NCI-H2196 (cell line): Measurements from ENCODE around the gene CR1L.
"Not testable (repeated sequence)": the region's sequence is repeated elsewhere in the genome, so short reads cannot be mapped to it uniquely, and the experiment has no call there.

ENCODE experiments used
- DNase-seq: peaks from one replicate; lab custom pipeline; 2025; ENCODE audit not compliant: unreplicated experiment; lab: John Stamatoyannopoulos, UW

The CR1L gene

GRCh38 chr1:207676153-207676552, 31.2 kb downstream of the CR1L start:
- DNase-seq: no peak

DNA sequence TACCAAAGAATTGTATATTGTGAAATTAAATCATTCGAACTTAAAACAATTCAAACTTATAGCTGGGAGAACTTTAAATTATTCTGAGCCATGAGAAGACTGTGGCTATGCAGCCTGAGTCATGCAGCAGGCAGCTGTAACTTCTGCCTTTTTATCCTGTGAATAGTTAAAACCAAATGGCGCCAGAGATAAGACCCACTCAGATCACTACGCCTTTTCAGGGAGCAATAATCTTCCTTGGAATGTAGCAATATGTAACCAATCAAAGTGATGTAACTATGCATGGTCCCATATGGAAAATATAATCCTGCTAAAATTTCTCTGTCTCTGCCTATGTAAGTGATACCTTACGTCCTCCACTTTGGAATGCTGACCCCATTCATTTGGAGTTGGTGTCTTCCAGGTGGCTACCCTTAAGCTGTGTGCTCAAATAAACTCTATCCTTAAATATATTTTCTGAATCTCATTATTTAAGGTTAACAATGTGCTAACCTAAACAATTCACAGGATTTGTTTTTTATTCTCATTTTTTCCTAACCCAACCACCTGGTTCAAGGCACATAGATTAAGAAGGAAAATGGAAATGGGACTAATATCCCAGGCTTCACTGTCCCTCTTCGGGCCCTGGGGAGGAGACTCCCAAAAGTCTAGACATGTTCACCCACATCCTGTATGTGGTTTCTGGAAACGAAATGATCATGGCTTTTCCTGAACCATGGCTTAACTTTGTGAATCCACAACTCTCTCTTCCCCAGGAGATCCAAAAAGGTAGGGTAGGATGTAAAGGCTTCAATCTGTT, 35.9 kb downstream of the CR1L start:
- DNase-seq: not testable (repeated sequence)

DNA sequence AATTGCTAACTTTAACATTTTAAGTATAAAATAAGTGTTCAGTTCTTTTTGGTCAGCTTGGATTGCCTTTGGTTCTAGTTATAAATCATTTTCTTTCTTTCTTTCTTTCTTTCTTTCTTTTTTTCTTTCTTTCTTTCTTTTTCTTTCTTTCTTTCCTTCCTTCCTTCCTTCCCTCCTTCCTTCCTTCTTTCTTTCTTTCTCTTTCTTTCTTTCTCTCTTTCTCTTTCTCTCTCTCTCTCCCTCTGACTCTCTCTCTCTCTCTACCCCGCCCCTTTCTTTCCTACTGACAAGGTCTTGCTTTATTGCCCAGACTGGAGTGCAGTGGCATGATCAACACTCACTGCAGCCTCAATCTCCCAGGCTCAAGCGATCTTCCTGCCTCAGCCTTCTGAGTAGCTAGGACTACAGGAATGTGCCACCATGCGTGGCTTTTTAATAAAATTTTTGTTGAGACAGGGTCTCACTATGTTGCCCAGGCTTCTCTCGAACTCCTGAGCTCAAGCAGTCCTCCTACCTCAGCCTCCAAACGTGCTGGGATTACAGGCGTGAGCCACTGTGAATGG, 38.0 kb downstream of the CR1L start:
- not testable (repeated sequence) for DNase-seq

DNA sequence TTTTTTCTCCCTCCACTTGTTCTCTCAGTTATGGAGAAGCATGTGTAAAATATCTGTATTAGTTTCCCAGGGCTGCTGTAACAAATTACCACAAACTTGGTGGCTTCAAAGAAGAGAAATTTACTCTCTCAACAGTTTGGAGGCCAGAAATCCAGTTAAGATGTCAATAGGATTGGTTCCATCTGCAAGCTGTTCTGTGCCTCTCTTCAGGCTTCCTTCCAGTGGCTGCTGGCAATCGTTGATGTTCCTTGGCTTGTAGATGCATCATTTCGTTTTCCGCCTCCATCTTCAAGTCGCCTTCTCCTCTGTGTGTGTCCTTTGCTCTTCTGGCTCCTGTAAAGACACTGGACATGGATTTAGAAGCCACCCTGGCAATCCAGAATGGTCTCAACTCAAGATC, 45.6 kb downstream of the CR1L start:
- not testable (repeated sequence) for DNase-seq

DNA sequence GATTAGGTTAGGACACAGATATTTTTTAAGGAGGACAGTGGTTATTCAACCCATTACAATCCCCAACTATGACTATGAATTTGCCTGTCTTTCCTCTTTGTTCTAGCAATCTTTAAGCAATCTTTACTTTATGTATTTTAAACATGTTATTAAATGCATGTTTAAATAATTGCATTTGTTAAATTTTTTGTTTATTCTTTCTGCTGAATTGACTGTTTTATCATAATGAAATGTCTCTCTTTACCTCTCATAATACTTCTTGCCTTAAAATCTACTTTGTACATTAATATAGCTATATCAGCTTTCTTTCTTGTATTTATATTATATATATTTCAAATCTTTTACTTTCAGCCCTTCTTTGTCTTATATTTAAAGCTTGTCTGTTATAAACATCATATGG, 46.1 kb downstream of the CR1L start:
- no peak for DNase-seq

- DNase-seq: no peak
Measured at GRCh38 chr1:207691841-207692240, 46.9 kb downstream of the CR1L start.

- DNase-seq: not testable (repeated sequence)
Measured at GRCh38 chr1:207692291-207692690, 47.4 kb downstream of the CR1L start.

- no peak for DNase-seq
Measured at GRCh38 chr1:207695891-207696290, 51.0 kb downstream of the CR1L start.

DNA sequence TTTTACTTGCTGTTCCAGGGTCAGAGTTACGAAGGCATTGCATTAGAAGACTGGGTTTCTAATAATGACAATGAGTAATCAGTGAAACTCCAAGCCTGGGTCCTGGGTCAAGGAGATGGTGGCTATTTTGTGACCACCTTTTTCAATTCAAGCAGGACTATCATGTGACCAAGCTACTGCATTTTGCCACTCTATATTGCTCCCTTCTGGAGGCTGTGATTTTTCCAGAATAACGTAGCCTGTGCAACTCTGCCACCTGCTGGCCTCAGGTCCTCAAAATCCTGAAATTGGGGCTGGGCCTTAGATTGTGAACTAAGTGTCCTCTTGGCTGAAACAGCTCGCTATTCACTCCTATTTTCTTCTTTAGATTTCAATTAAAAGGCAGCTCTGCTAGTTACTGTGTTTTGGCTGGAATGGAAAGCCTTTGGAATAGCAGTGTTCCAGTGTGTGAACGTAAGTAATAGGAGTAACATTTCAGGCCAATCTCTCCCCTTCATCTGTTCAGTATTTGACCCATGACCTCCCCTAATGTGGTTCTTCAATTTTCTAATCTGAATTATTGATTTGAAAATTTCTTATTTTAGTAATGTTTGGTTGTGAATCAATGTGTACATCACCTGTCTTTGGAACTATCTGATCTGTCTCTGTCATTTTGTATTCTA, 54.0 kb downstream of the CR1L start:
- peak; percentile 74 for DNase-seq

- no peak for DNase-seq
Measured at GRCh38 chr1:207702317-207702716, 57.4 kb downstream of the CR1L start.

GRCh38 chr1:207703712-207704111, 58.8 kb downstream of the CR1L start:
- DNase-seq: no peak

DNA sequence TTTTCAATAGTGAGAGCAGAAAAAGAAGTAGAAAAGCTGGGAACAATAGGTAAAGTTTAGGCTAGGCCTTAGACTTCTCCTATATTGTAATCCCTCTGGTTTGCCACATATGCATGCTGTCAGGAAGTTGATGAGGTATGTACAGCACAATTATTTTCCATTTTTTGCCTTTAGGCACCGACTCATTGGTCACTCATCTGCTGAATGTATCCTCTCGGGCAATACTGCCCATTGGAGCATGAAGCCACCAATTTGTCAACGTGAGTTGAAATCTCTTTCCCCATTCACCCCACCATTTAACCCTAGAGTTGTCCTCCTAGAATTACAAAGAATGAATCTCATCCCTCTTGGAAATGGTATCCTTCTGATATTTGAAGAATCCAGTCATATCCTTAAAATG, 63.1 kb downstream of the CR1L start:
- not testable (repeated sequence) for DNase-seq

DNA sequence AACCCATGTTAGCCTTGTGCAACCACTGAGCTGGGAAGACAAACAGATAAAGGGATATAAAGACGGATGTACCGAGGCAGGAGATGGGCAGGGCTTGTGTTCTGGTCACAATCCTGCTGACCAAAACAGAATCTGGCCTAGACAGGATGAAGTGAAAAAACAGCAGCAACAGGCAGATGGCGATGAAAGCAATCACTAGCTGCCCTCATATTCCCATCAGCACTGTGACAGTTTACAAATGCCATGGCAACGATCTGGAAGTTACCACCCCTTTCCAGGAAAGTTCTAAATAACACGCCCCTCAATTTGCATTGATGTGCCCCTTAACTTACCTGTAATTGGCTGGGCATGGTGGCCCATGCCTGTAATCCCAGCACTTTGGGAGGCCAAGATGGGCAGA, 66.4 kb downstream of the CR1L start:
- DNase-seq: peak; percentile 14

GRCh38 chr1:207712701-207713100, 67.8 kb downstream of the CR1L start:
- DNase-seq: not testable (repeated sequence)

DNA sequence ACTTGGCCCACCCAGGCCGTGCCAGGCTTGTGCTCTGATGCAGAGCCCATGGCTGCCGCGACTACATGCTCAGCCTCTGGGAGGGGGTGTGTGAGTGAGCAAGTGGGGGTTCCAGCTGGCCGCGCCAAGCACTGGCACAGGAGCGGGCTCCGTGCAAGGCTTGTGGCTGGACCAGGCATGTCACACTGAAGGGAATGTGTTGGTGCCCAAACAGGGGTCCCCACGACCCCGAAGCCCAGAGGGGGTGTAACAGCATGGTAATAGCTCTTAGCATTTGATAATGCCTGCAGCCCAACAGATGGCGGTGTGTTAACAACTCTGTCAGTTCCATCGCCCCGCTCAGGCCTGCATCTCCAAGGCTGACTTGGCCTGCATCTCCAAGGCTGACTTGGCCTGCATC, 68.6 kb downstream of the CR1L start:
- no peak for DNase-seq

DNA sequence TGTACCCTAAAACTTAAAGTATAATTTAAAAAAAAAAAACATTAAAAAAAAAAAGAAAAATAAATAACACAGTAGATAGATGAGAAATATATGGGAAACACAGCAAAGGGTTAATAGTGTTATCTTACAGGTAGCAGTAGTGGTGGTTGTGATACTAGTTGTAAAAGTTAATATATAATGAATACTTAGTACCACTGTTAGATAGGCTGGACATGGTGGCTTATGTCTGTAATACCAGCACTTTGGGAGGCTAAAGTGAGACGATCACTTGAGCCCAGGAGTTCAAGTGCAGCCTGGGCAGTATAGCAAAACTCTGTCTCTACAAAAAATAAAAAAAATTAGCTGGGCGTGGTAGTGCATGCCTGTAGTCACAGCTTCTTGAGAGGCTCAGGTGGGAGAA, 74.3 kb downstream of the CR1L start:
- DNase-seq: no peak

- DNase-seq: not testable (repeated sequence)
Measured at GRCh38 chr1:207728200-207728858, 83.4 kb downstream of the CR1L start.

GRCh38 chr1:207737503-207738157, 92.7 kb downstream of the CR1L start:
- DNase-seq: not testable (repeated sequence)

- DNase-seq: not testable (repeated sequence)
Measured at GRCh38 chr1:207738158-207738659, 93.3 kb downstream of the CR1L start.

DNA sequence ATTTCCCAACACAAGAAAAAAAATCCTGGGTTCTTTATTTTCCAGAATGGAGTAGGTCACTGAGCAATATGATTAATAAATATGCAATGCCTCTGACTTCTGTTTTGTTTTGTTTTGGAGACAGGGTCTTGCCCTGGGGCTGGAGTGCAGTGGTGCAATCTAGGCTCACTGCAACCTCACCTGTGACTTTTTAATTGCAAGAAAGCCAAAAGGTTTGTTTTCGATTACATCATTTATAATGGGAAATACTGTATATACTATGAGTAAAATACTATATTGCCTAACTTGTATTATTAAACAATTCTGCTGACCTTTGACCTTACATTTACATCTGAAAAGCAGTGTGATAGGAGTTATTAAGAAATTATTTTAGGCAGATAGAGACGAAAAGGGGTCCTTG, 95.3 kb downstream of the CR1L start:
- no peak for DNase-seq
